Endothelial cell of umbilical vein (primary cell): ENCODE results near the gene FBLIM1.

Experiments used
- CTCF ChIP-seq, 2 donors: IDR thresholded peaks; 1 replicate in 1 of 2; 2 replicates in 1 of 2; pipeline ENCODE4 v1.5.1; 2011; ENCODE audit warnings: low read length in 2 of 2, mild to moderate bottlenecking in 2 of 2, moderate library complexity in 2 of 2, control low read depth in 1 of 2, inconsistent platforms in 1 of 2, low read depth in 1 of 2; ENCODE audit not compliant: insufficient read depth in 1 of 2; ENCODE audit errors: extremely low read depth in 1 of 2
- EZH2 ChIP-seq: IDR thresholded peaks from 2 replicates; pipeline ENCODE4 v1.6.1; 2012; ENCODE audit warnings: borderline replicate concordance, low read depth, mild to moderate bottlenecking, moderate library complexity, low read length, inconsistent platforms; ENCODE audit not compliant: severe bottlenecking
- MAX ChIP-seq: IDR thresholded peaks from 2 replicates; pipeline ENCODE4 v1.6.1; 2011; ENCODE audit not compliant: insufficient read depth, insufficient read length
- MYC ChIP-seq: IDR thresholded peaks from one replicate; pipeline ENCODE4 v1.6.1; 2011; ENCODE audit warnings: mild to moderate bottlenecking, low read depth, low read length

DNA sequence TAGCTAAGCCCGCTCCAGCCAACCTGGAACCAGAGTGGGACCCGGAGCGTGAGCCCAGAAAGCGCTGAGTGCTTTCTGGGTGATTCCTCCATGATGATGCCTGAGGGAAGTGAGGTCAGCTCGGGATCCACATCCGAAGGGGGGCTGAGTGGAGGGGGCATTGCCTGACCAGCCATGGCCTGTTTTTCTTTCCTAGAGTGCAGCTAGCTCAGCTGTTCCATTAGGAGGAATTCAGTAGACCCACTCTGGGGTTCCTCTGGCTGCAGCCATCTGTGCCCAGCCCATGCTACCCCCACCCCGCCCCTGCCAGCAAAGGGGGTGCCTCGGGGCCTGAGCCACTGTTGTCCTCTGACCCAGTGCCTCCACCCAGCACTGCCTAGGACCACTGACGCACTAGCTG lies 32.1 kb upstream of the FBLIM1 start:
- TF ChIP-seq MYC = no peak
- no peak for TF ChIP-seq MAX
- TF ChIP-seq CTCF (IDR thresholded peaks at IDR 0.05; ENCODE audit: extremely low read depth in 1 of 2, insufficient read depth in 1 of 2, low read depth in 1 of 2, low read length in 2 of 2) = no peak
- TF ChIP-seq EZH2 = no peak
